GM12891 (cell line): ENCODE measurements around the gene MICAL3.

Experiments
- POLR2A ChIP-seq: IDR thresholded peaks from 2 replicates; pipeline ENCODE4 v1.6.1; 2011; ENCODE audit warnings: low read depth, low read length, control low read depth
- POLR2AphosphoS5 ChIP-seq: IDR thresholded peaks from 2 replicates; pipeline ENCODE4 v1.6.1; 2011; ENCODE audit warnings: low read depth, low read length, control low read depth
- POU2F2 ChIP-seq: IDR thresholded peaks from 2 replicates; pipeline ENCODE4 v1.6.1; 2011; ENCODE audit warnings: low read depth, mild to moderate bottlenecking, control low read depth, low read length, moderate library complexity
- SPI1 ChIP-seq: IDR thresholded peaks from 2 replicates; pipeline ENCODE4 v1.6.1; 2011; ENCODE audit warnings: low read depth, low read length, control low read depth
- TAF1 ChIP-seq: IDR thresholded peaks from 2 replicates; pipeline ENCODE4 v1.6.1; 2011; ENCODE audit warnings: low read depth, low read length, control low read depth

- TF ChIP-seq POLR2AphosphoS5 (no peak), POLR2A (no peak), TAF1 (no peak), POU2F2 (no peak), SPI1 (no peak)
Observed at GRCh38 chr22:17792299-17792698, 232.1 kb downstream of the MICAL3 start.
